ENCODE data around the gene CLCF1. TPM values are rescaled to one million over a fixed set of nuclear protein-coding genes. Genes with fewer than 3 reads are reported as not detected.

Gene CLCF1
- total RNA-seq, 2 donors from 2014 or later = 1.7 to 4.0 TPM

DNA sequence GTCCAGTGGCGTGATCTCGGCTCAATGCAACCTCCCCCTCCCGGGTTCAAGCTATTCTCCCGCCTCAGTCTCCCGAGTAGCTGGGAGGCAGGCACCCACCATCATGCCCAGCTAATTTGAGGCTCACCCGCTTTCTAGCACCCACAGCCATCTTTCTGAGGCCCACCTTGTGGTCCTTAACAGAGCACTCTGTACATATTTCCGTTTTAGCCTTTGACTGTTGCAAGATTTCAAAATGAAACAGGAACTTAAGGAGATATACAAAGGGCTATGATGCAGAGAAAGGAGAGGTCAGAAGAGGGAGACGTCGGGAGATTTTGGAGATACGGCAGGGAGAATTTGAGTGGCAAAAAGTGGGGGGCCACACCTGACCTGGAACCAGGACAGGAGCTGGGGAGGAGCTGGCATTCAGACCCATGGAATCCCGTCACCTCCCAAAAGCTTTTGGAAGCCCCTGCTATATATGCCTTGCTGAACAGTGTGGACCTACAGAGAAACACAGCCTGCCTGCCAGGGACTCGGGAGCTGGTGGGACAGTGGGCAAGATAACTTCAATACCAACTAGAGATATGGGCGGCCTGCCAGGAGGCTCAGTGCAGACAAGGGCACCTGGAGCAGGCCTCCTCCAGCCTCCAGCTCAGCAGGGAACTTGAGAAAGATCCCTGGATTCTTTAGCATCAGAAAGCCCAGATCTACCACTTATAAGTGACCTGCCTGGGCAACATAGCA lies 8.0 kb upstream of the CLCF1 start:
- H3K27ac ChIP-seq = no peak overlapping the region
- intact Hi-C loops (cut with DNase I) = loop anchor here (5.0 kb wide), 2 partner anchors 34 to 114 kb away; partner anchors contain the start of gene GRK2
- peaks cover 4% of the 10 kb centered on the region for H3K4me1 ChIP-seq
- no peaks in the 10 kb centered on the region for H3K36me3 ChIP-seq
- H3K4me3 ChIP-seq = no peak overlapping the region
- TF ChIP-seq, protein P1, sequence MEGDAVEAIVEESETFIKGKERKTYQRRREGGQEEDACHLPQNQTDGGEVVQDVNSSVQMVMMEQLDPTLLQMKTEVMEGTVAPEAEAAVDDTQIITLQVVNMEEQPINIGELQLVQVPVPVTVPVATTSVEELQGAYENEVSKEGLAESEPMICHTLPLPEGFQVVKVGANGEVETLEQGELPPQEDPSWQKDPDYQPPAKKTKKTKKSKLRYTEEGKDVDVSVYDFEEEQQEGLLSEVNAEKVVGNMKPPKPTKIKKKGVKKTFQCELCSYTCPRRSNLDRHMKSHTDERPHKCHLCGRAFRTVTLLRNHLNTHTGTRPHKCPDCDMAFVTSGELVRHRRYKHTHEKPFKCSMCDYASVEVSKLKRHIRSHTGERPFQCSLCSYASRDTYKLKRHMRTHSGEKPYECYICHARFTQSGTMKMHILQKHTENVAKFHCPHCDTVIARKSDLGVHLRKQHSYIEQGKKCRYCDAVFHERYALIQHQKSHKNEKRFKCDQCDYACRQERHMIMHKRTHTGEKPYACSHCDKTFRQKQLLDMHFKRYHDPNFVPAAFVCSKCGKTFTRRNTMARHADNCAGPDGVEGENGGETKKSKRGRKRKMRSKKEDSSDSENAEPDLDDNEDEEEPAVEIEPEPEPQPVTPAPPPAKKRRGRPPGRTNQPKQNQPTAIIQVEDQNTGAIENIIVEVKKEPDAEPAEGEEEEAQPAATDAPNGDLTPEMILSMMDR (IDR thresholded peaks at IDR 0.05) = no peak
- peak; percentile 33 for DNase-seq
- H3K9me3 ChIP-seq = no peaks in the 10 kb centered on the region
- H3K9ac ChIP-seq (ENCODE audit: low read depth in 2 of 2, low read length in 2 of 2) = no peak overlapping the region
- H3K27me3 ChIP-seq = no peaks in the 10 kb centered on the region

DNA sequence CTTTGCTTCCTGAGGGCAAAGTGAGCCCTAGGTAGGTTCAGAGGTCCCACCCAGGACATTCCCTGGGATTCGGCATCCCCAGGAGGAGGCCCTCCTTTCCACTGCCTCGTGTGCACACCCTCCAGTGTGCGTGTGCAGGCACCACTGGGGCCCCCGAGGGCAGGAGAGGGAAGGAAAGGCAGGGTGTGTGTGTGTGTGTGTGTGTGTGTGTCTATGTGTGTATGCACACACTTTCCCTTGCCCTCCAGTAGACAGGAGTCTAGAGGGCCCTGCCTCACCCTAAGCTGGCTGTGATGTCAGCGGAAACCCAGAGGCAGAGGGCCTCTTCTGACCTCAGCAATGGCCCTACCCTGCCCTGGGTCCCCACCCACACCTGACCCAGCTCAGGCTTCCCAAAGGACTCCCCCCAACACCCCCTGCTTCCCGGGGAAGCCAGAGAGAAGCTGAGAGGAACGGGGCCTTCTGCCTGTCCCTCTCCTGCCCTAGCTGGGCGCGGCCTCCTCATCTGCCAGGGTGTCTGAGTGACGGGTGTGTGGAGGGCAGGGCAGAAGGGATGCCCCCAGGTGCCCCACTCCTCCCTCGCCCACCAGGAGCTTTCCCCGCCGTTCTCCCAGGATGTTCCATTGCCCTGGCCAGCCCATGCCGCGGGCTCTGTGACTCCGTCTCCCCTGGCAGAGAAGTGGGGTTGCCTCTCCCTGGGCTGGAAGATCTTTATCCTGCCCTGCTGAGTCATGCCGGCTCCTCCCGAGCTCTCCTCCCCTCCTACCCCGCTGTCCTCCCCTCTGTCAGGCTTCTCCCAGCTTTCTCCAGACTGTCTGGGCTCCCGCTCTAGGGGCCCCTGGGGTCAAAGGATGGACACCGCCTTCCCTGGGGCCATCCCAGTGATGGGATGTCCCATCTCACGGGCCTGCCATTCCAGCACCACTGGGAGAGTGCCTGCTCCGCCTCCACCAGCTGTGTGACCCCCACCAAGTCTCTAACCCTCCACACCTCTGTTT lies 6.0 kb upstream of the CLCF1 start:
- no peak overlapping the region for H3K9ac ChIP-seq (ENCODE audit: low read depth in 2 of 2, low read length in 2 of 2)
- no peak for DNase-seq

DNA sequence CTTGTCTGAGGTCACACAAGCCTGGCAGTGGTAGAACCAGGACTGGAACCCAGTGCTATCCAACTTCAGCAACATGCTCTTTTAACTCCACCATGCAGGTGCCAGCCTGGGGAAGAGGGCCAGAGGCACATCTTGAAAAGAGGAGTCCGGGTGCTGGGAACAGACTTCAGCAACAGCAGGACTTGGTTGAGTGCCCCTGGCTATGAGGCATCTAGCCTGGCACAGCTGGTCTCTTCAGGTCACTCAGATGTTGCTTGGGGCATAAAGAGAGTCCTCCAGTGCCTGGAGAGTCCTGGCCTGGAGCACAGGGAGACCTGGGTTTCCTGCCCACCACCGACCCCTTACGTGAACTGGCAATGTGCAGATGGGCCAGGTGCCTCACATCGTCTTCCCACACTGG lies 5.1 kb upstream of the CLCF1 start:
- no peak for DNase-seq
- intact Hi-C loops (cut with DNase I) = no loop called here
- Histone ChIP-seq H3K36me3 (no peaks in the 10 kb centered on the region), H3K27me3 (no peaks in the 10 kb centered on the region), H3K27ac (no peak overlapping the region), H3K4me3 (no peak overlapping the region), H3K9me3 (no peaks in the 10 kb centered on the region), H3K4me1 (peaks cover 10% of the 10 kb centered on the region), H3K9ac (ENCODE audit: low read depth in 2 of 2, low read length in 2 of 2) (no peak overlapping the region)
- TF ChIP-seq, protein P1 (IDR thresholded peaks at IDR 0.05) = no peak

More for the DNA sequence above, 6.0 kb upstream of the CLCF1 start:
- no peaks in the 10 kb centered on the region for H3K36me3 ChIP-seq
- H3K4me1 ChIP-seq = peaks cover 9% of the 10 kb centered on the region
- no peak overlapping the region for H3K4me3 ChIP-seq
- TF ChIP-seq, protein P1 (IDR thresholded peaks at IDR 0.05) = no peak
- no peaks in the 10 kb centered on the region for H3K27me3 ChIP-seq
- intact Hi-C loops (cut with DNase I) = loop anchor here (5.0 kb wide), 2 partner anchors 32 to 112 kb away; partner anchors contain the start of gene GRK2
- no peaks in the 10 kb centered on the region for H3K9me3 ChIP-seq
- no peak overlapping the region for H3K27ac ChIP-seq

DNA sequence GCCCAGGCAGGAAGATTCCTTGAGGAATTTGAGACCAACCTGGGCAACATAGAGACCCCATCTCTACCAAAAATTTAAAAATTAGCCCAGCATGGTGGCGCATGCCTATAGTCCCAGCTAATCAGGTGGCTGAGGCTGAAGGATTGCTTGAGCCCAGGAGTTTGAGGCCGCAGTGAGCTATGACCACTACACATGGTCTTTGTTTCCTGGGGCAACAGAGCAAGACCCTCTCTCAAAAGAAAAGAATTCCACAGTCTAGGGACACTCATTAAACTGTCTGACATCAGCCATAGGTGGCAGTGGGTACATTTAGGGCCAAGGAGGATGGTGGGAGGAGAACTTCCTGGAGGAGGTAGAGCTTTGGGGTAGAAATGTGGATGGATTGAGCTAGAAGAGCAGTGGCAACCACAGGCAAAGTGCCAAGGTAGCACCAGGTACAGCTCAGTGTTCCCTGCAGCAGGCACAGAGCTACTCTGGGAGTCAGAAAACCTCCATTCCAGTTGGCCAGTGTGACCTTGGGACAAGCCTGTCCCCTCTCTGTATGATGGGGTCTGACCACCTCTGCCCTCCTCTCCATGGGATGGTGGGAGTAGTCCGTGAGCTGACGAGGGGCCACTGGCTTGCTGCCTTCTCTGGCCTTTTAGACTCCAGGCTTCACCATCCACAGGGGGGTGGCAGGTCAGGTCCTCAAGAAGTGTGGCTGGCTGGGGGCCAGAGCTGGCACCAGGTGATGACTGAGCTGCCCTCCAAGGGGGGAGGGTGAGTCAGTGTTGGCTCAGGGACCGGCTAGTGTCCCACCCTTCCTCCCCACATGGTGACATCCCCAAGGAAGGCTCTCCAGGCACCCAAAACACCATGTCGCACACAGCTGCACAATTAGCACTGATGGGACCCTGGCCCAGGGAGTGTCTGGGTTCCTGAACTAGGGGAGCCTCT lies 3.7 kb upstream of the CLCF1 start:
- H3K36me3 ChIP-seq = no peaks in the 10 kb centered on the region
- TF ChIP-seq, protein P1 (IDR thresholded peaks at IDR 0.05) = no peak
- intact Hi-C loops (cut with DNase I) = no loop called here
- peaks cover 10% of the 10 kb centered on the region for H3K4me1 ChIP-seq
- H3K4me3 ChIP-seq = no peak overlapping the region
- DNase-seq = no peak
- H3K9ac ChIP-seq (ENCODE audit: low read depth in 2 of 2, low read length in 2 of 2) = no peak overlapping the region
- no peak overlapping the region for H3K27ac ChIP-seq
- H3K27me3 ChIP-seq = no peaks in the 10 kb centered on the region
- no peaks in the 10 kb centered on the region for H3K9me3 ChIP-seq

Measured in colonic mucosa (tissue), 4 donors.